Lower leg skin (tissue), 3 donors: Measurements from ENCODE around the gene LHX4.

ENCODE experiments used
- POLR2A ChIP-seq, 2 donors: fragments of 450-650 bp; IDR thresholded peaks; one replicate each; pipeline ENCODE4 v1.6.1; 2016 to 2017; ENCODE audit warnings: antibody characterized with exemption in 2 of 2, mild to moderate bottlenecking in 1 of 2, moderate library complexity in 1 of 2
- TF ChIP-seq, protein P1 (sequence below), 3 donors: fragments of 450-650 bp; IDR thresholded peaks; one replicate each; pipeline ENCODE4 v1.5.1; 2016; ENCODE audit warnings: antibody characterized with exemption in 3 of 3, mild to moderate bottlenecking in 3 of 3, moderate library complexity in 2 of 3

DNA sequence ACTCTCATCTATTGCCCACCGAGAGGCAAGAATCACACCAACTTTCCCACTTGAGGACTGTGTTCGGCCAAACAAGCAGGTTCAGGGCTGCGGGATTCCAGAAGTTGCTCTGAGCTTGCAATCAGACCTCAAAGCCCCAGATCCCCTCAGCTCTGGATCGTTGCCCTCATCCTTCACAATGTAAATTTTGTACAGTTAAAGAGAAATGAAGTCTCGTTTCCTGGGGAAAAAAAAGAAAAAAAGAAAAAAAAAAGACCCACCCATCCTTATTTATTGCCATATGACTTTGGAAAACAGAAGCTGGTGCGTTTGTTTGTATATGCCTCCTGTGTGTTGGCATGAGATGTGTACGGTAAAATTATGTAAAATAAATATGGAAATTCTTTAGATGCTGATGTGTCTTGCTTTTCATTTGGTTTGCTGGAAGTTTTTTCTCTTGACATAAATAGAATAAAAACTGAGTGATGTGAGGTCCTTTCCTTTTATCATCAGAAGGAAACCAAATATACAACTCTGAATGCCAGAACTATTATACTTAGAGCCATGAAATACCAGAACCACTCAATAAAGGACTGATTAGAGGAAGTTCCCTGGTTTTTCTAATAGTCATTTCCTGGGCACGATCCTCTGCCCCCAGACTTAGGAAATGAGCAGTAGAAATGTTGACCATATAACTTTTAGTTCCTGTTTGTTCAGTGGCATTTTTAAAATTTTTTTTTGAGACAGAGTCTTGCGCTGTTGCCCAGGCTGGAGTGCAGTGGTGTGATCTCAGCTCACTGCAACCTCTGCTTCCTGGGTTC, 48.7 kb downstream of the LHX4 start:
- TF ChIP-seq, protein P1, sequence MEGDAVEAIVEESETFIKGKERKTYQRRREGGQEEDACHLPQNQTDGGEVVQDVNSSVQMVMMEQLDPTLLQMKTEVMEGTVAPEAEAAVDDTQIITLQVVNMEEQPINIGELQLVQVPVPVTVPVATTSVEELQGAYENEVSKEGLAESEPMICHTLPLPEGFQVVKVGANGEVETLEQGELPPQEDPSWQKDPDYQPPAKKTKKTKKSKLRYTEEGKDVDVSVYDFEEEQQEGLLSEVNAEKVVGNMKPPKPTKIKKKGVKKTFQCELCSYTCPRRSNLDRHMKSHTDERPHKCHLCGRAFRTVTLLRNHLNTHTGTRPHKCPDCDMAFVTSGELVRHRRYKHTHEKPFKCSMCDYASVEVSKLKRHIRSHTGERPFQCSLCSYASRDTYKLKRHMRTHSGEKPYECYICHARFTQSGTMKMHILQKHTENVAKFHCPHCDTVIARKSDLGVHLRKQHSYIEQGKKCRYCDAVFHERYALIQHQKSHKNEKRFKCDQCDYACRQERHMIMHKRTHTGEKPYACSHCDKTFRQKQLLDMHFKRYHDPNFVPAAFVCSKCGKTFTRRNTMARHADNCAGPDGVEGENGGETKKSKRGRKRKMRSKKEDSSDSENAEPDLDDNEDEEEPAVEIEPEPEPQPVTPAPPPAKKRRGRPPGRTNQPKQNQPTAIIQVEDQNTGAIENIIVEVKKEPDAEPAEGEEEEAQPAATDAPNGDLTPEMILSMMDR (IDR thresholded peaks at IDR 0.05) = no peak
- TF ChIP-seq POLR2A (IDR thresholded peaks at IDR 0.05) = no peak
